H1 (cell line): Measurements from ENCODE around the gene CRABP1. TPM values are rescaled to one million over a fixed set of nuclear protein-coding genes. Genes with fewer than 3 reads are reported as not detected.

ENCODE experiments used
- CTCF ChIA-PET: fragments of 300-600 bp; sonication (Branson Sonifier 250); formaldehyde crosslinking; loops from one replicate; lab custom pipeline; 2021; ENCODE audit not compliant: partially characterized antibody; lab: Charles Lee
- POLR2A ChIA-PET: fragments of 300-600 bp; sonication (Branson Sonifier 250); formaldehyde crosslinking; loops from one replicate; lab custom pipeline; 2021; ENCODE audit warnings: inconsistent platforms; ENCODE audit not compliant: partially characterized antibody; lab: Charles Lee
- DNase-seq, 2 experiments: peaks; one replicate each; pipeline versions ENCODE4 v3.0.0 to v3.0.0-alpha.2; 2010 to 2022; ENCODE audit warnings: low spot score in 2 of 2, low read depth in 1 of 2, mixed read lengths in 1 of 2
- FAIRE-seq: peaks from 2 replicates; lab custom pipeline; 2011; peaks lifted over from hg19 to GRCh38; lab: Jason Lieb, UNC
- H2AFZ ChIP-seq: 2 replicates; pipeline ENCODE4 v1.8.1; 2012; ENCODE audit warnings: low read length, inconsistent platforms
- H2AK5ac ChIP-seq: 2 replicates; pipeline ENCODE4 v1.6.1; 2013; ENCODE audit warnings: low read depth, low read length
- H2BK120ac ChIP-seq: replicated peaks from 2 replicates; pipeline ENCODE3; 2013; ENCODE audit warnings: low read depth, low read length, inconsistent platforms
- H2BK12ac ChIP-seq: 2 replicates; pipeline ENCODE4 v1.6.1; 2013; ENCODE audit warnings: low read depth, low read length
- H2BK15ac ChIP-seq: 2 replicates; pipeline ENCODE4 v1.6.1; 2013; ENCODE audit warnings: low read length
- H2BK20ac ChIP-seq: 2 replicates; pipeline ENCODE4 v1.6.1; 2013; ENCODE audit warnings: low read length
- H2BK5ac ChIP-seq: 2 replicates; pipeline ENCODE4 v1.6.1; 2013; ENCODE audit warnings: low read depth, low read length
- H3K14ac ChIP-seq: 2 replicates; pipeline ENCODE4 v1.6.1; 2013; ENCODE audit warnings: inconsistent platforms; ENCODE audit not compliant: insufficient read length
- H3K18ac ChIP-seq: 2 replicates; pipeline ENCODE4 v1.6.1; 2013; ENCODE audit warnings: low read length; ENCODE audit errors: extremely low read depth
- H3K23ac ChIP-seq: 2 replicates; pipeline ENCODE4 v1.6.1; 2013; ENCODE audit warnings: inconsistent platforms; ENCODE audit not compliant: insufficient read length
- H3K23me2 ChIP-seq: 2 replicates; pipeline ENCODE4 v1.6.1; 2013; ENCODE audit warnings: low read depth, low read length
- H3K27ac ChIP-seq: 2 replicates; pipeline ENCODE4 v1.6.1; 2011; ENCODE audit warnings: low read depth, low read length, inconsistent platforms
- H3K27me3 ChIP-seq, 4 experiments: replicated peaks in 1 of 4; 1 replicate in 1 of 4; 2 replicates in 3 of 4; pipeline versions ENCODE4 v1.6.1 to v1.8.1; 2011 to 2013; ENCODE audit warnings: low read length in 3 of 4, mild to moderate bottlenecking in 3 of 4, inconsistent platforms in 2 of 4, mixed read lengths in 2 of 4, moderate library complexity in 1 of 4; ENCODE audit not compliant: control insufficient read depth in 3 of 4, insufficient read depth in 3 of 4; ENCODE audit errors: extremely low read depth in 1 of 4
- H3K36me3 ChIP-seq, 4 experiments: 2 replicates each; pipeline versions ENCODE4 v1.6.1 to v1.8.1; 2011 to 2013; ENCODE audit warnings: mild to moderate bottlenecking in 4 of 4, low read length in 3 of 4, moderate library complexity in 2 of 4, control low read depth in 1 of 4, inconsistent platforms in 1 of 4; ENCODE audit not compliant: insufficient read depth in 4 of 4, control insufficient read depth in 2 of 4
- H3K4ac ChIP-seq: replicated peaks from 2 replicates; pipeline ENCODE3; 2013; ENCODE audit warnings: low read length, low read depth, mixed read lengths, inconsistent platforms; ENCODE audit not compliant: insufficient read length
- H3K4me1 ChIP-seq, 4 experiments: replicated peaks in 1 of 4; 1 replicate in 1 of 4; 2 replicates in 3 of 4; pipeline versions ENCODE4 v1.6.1 to v1.8.1; 2011 to 2013; ENCODE audit warnings: low read length in 3 of 4, inconsistent platforms in 2 of 4, mixed read lengths in 1 of 4; ENCODE audit not compliant: insufficient read depth in 4 of 4, control insufficient read depth in 3 of 4
- H3K4me2 ChIP-seq, 2 experiments: 2 replicates each; pipeline versions ENCODE4 v1.6.1 to v1.8.1; 2011 to 2013; ENCODE audit warnings: low read depth in 2 of 2, low read length in 2 of 2, control low read depth in 1 of 2, inconsistent platforms in 1 of 2, mild to moderate bottlenecking in 1 of 2; ENCODE audit not compliant: insufficient read depth in 1 of 2
- H3K4me3 ChIP-seq, 4 experiments: fragments of 200-600, 300-600 bp in 1 of 4; sonication (generic), shearing (Covaris generic), sonication (Bioruptor Twin) in 1 of 4; 2 replicates each; pipeline versions ENCODE4 v1.5.1 to v1.8.1; 2011 to 2016; ENCODE audit warnings: low read length in 4 of 4, low read depth in 3 of 4, control low read depth in 2 of 4, inconsistent platforms in 2 of 4, mild to moderate bottlenecking in 2 of 4, mixed read lengths in 1 of 4, moderate library complexity in 1 of 4; ENCODE audit not compliant: insufficient read depth in 2 of 4; ENCODE audit errors: extremely low read depth in 1 of 4
- H3K56ac ChIP-seq: replicated peaks from 2 replicates; pipeline ENCODE3; 2013; ENCODE audit warnings: low read depth, mild to moderate bottlenecking, mixed read lengths, low read length, inconsistent platforms; ENCODE audit not compliant: insufficient read length
- H3K79me1 ChIP-seq: 2 replicates; pipeline ENCODE4 v1.6.1; 2013; ENCODE audit warnings: low read depth, low read length, control low read depth
- H3K79me2 ChIP-seq, 2 experiments: 2 replicates each; pipeline versions ENCODE4 v1.6.1 to v1.8.1; 2012 to 2013; ENCODE audit warnings: low read length in 2 of 2, mild to moderate bottlenecking in 2 of 2, inconsistent platforms in 1 of 2; ENCODE audit not compliant: insufficient read depth in 2 of 2, control insufficient read depth in 1 of 2
- H3K9ac ChIP-seq, 4 experiments: replicated peaks in 1 of 4; 1 replicate in 1 of 4; 2 replicates in 3 of 4; pipeline versions ENCODE4 v1.6.1 to v1.8.1; 2011 to 2013; ENCODE audit warnings: low read depth in 3 of 4, low read length in 3 of 4, control low read depth in 2 of 4, mild to moderate bottlenecking in 2 of 4, moderate library complexity in 2 of 4, inconsistent platforms in 1 of 4; ENCODE audit errors: extremely low read depth in 1 of 4
- H3K9me3 ChIP-seq, 2 experiments: 2 replicates each; pipeline versions ENCODE4 v1.6.1 to v1.8.1; 2012 to 2013; ENCODE audit warnings: mild to moderate bottlenecking in 2 of 2, moderate library complexity in 2 of 2, control low read depth in 1 of 2, inconsistent platforms in 1 of 2, low read depth in 1 of 2, low read length in 1 of 2, mixed read lengths in 1 of 2; ENCODE audit not compliant: insufficient read depth in 2 of 2
- H4K20me1 ChIP-seq, 2 experiments: replicated peaks in 1 of 2; 2 replicates each; pipeline versions ENCODE3 to v1.8.1; 2011 to 2013; ENCODE audit warnings: inconsistent platforms in 2 of 2, low read length in 2 of 2, mild to moderate bottlenecking in 1 of 2; ENCODE audit not compliant: insufficient read depth in 2 of 2, control insufficient read depth in 1 of 2
- H4K5ac ChIP-seq: 2 replicates; pipeline ENCODE4 v1.6.1; 2013; ENCODE audit warnings: low read length, low read depth, mixed read lengths, inconsistent platforms; ENCODE audit not compliant: insufficient read length
- H4K8ac ChIP-seq: 2 replicates; pipeline ENCODE4 v1.8.0; 2013; ENCODE audit warnings: mild to moderate bottlenecking, moderate library complexity, low read length, inconsistent platforms; ENCODE audit not compliant: insufficient read depth; ENCODE audit errors: extremely low read depth
- H4K91ac ChIP-seq: replicated peaks from 2 replicates; pipeline ENCODE3; 2013; ENCODE audit warnings: low read length, mixed read lengths, inconsistent platforms; ENCODE audit not compliant: insufficient read length
- CTBP2 ChIP-seq: IDR thresholded peaks from 2 replicates; pipeline ENCODE4 v1.7.0; 2011; ENCODE audit warnings: borderline replicate concordance, mild to moderate bottlenecking, moderate library complexity, mixed read lengths, low read length; ENCODE audit not compliant: insufficient read depth, insufficient read length
- EZH2 ChIP-seq: fragments of 200-600 bp; sonication (generic); IDR thresholded peaks from 2 replicates; pipeline ENCODE4 v1.7.1; 2012; ENCODE audit warnings: low read depth, mild to moderate bottlenecking, moderate library complexity, low read length, inconsistent platforms; ENCODE audit not compliant: severe bottlenecking
- FOSL1 ChIP-seq: IDR thresholded peaks from 2 replicates; pipeline ENCODE4 v1.6.1; 2011; ENCODE audit warnings: mild to moderate bottlenecking, low read depth, low read length, moderate library complexity; ENCODE audit not compliant: insufficient read depth
- JUN ChIP-seq: IDR thresholded peaks from 2 replicates; pipeline ENCODE4 v1.6.1; 2011; ENCODE audit warnings: low read depth, mild to moderate bottlenecking, improper control_type of control experiment, low read length
- POLR2A ChIP-seq, 2 experiments: IDR thresholded peaks; 1 replicate in 1 of 2; 2 replicates in 1 of 2; pipeline ENCODE4 v1.6.1; 2011; ENCODE audit warnings: low read depth in 2 of 2, low read length in 2 of 2, mild to moderate bottlenecking in 2 of 2; ENCODE audit errors: control extremely low read depth in 1 of 2
- POU5F1 ChIP-seq: IDR thresholded peaks from 2 replicates; pipeline ENCODE4 v1.6.1; 2011; ENCODE audit warnings: low read depth, mild to moderate bottlenecking, low read length, moderate library complexity
- RAD21 ChIP-seq, 2 experiments: IDR thresholded peaks in 1 of 2; conservative IDR thresholded peaks in 1 of 2; 2 replicates each; pipeline ENCODE4 v1.6.1; 2011; ENCODE audit warnings: low read depth in 2 of 2, low read length in 2 of 2, improper control_type of control experiment in 1 of 2, inconsistent platforms in 1 of 2, mild to moderate bottlenecking in 1 of 2, moderate library complexity in 1 of 2
- RNF2 ChIP-seq: fragments of 200-900, 300-1000 bp; sonication (generic); IDR thresholded peaks from 2 replicates; pipeline ENCODE4 v1.7.1; 2016; ENCODE audit warnings: borderline replicate concordance, low read depth, mild to moderate bottlenecking, antibody characterized with exemption, low read length; ENCODE audit not compliant: poor library complexity, severe bottlenecking; ENCODE audit errors: missing control alignments
- SAP30 ChIP-seq: fragments of 300-600 bp; sonication (generic); IDR thresholded peaks from 2 replicates; pipeline ENCODE4 v1.7.1; 2012; ENCODE audit warnings: low read length, moderate library complexity, mild to moderate bottlenecking, inconsistent platforms; ENCODE audit not compliant: insufficient read depth, insufficient replicate concordance
- SIN3A ChIP-seq, 2 experiments: IDR thresholded peaks in 1 of 2; conservative IDR thresholded peaks in 1 of 2; 2 replicates each; pipeline ENCODE4 v1.6.1; 2011 to 2012; ENCODE audit warnings: low read length in 2 of 2, improper control_type of control experiment in 1 of 2, low read depth in 1 of 2, mild to moderate bottlenecking in 1 of 2
- SP2 ChIP-seq: IDR thresholded peaks from 2 replicates; pipeline ENCODE4 v1.6.1; 2012; ENCODE audit warnings: mild to moderate bottlenecking, low read length, inconsistent platforms
- WGBS, 2 experiments: shearing (Covaris generic) in 1 of 2; methylation state at CpG; one replicate each; pipeline versions ENCODE4 v1.1.6 to v1.1.7; 2013 to 2015; ENCODE audit warnings: low lambda C conversion rate in 2 of 2, mixed read lengths in 2 of 2, inconsistent platforms in 1 of 2, low coverage in 1 of 2, missing lambda C conversion rate in 1 of 2; ENCODE audit not compliant: insufficient replicate concordance in 2 of 2, insufficient coverage in 1 of 2, insufficient read length in 1 of 2; ENCODE audit errors: extremely low coverage in 1 of 2, missing lambda C conversion rate in 1 of 2; 5-methylcytosine and 5-hydroxymethylcytosine counted together
- polyA plus RNA-seq, 7 experiments: library from polyadenylated mRNA; depleted of rRNA in 3 of 7; stranded (reverse) in 5 of 7; unstranded in 2 of 7; fragments of >200 nt in 5 of 7; fragments of 200-250 nt in 2 of 7; gene quantifications; 1 replicate in 5 of 7; 2 replicates in 1 of 7; 4 replicates in 1 of 7; pipeline versions ENCODE4 v1.2.1 to v1.2.3, GENCODE V29; 2011 to 2013; ENCODE audit warnings: missing spikeins in 2 of 7, mixed read lengths in 2 of 7
- total RNA-seq: library from RNA; stranded (reverse); fragmentation: NEBNext Ultra II Directional; extraction: Animal tissue kit (Norgen Biotek cat#: 25700); gene quantifications from 2 replicates; pipeline ENCODE4 v1.2.1, GENCODE V29; 2021

CRABP1 gene
- total and polyA plus RNA-seq, 2 of the 8 experiments (the other 6 are each of a cell fraction or from before 2014, with no cell fraction given), result 385 to 655 TPM

- peaks cover 2 to 8% (median 6%) of the 10 kb centered on the region in 4 experiments for H3K4me1 ChIP-seq
- H3K27ac ChIP-seq, result no peak overlapping the region
- no peaks in the 10 kb centered on the region for H4K20me1 ChIP-seq
- H3K4me2 ChIP-seq, result no peak overlapping the region
- H3K23me2 ChIP-seq, result no peaks in the 10 kb centered on the region
- no peak for FAIRE-seq
- H2AFZ ChIP-seq, result no peak overlapping the region
- H3K79me1 ChIP-seq, result no peaks in the 10 kb centered on the region
- no peaks in the 10 kb centered on the region for H3K9me3 ChIP-seq
- H3K9ac ChIP-seq, result no peak overlapping the region
- H3K36me3 ChIP-seq, result no peaks in the 10 kb centered on the region
- H3K18ac ChIP-seq, result no peak overlapping the region
- peaks cover 0 to 5% (median 0%) of the 10 kb centered on the region in 4 experiments; a peak in 1 of 7 replicates for H3K27me3 ChIP-seq
- H2BK120ac ChIP-seq, result no peak overlapping the region
- CTCF ChIA-PET, result interaction anchor here (0.6 to 2.6 kb wide), 3 partner anchors 54 to 66 kb away, joined by 3 to 7 read pairs (median 4); no protein-coding TSS in a partner anchor
- H3K23ac ChIP-seq, result no peak overlapping the region
- H2BK15ac ChIP-seq, result no peak overlapping the region
- H3K79me2 ChIP-seq, result no peaks in the 10 kb centered on the region
- H3K14ac ChIP-seq, result no peak overlapping the region
- no peak overlapping the region for H2AK5ac ChIP-seq
- 90% methylated on average over 8 of the region's 8 CpGs; no CpG with 5 or more reads in 1 of the 2 experiments for WGBS, 2 experiments
- POLR2A ChIA-PET, result interaction anchor here (0.9 to 1.3 kb wide), 4 partner anchors 10 to 41 kb away, joined by 3 to 5 read pairs (median 4); no protein-coding TSS in a partner anchor
- no peak overlapping the region for H3K4ac ChIP-seq
- no peak overlapping the region for H2BK20ac ChIP-seq
- H4K91ac ChIP-seq, result no peak overlapping the region
- no peak overlapping the region for H2BK12ac ChIP-seq
- no peak overlapping the region for H2BK5ac ChIP-seq
- no peak overlapping the region for H3K56ac ChIP-seq
- H3K4me3 ChIP-seq, result no peak overlapping the region
- no peak for DNase-seq
- no peak overlapping the region; the same call in 1 of the 2 replicates for H4K8ac ChIP-seq
- H4K5ac ChIP-seq, result no peak overlapping the region
- TF ChIP-seq SP2 (no peak), POLR2A (IDR thresholded peaks at IDR 0.05; ENCODE audit: control extremely low read depth in 1 of 2, low read depth in 2 of 2, low read length in 2 of 2) (no peak), RNF2 (no peak), FOSL1 (no peak), SIN3A (conservative IDR thresholded peaks at IDR 0.05 in 1 of 2, IDR thresholded peaks at IDR 0.05 in 1 of 2; ENCODE audit: low read depth in 1 of 2, low read length in 2 of 2) (no peak), POU5F1 (no peak), JUN (no peak), CTBP2 (no peak), RAD21 (IDR thresholded peaks at IDR 0.05 in 1 of 2, conservative IDR thresholded peaks at IDR 0.05 in 1 of 2; ENCODE audit: low read depth in 2 of 2, low read length in 2 of 2) (no peak), EZH2 (no peak), SAP30 (no peak)
These were observed 22.7 kb downstream of the CRABP1 start for GRCh38 chr15:78362716-78363380.
